ENCODE data around the gene GUF1.
A peak's percentile ranks its signal among the peaks of the same experiment; 100 is the strongest.

GUF1 gene

GRCh38 chr4:44663539-44664263 lies 14.5 kb upstream of the GUF1 start:
- TF ChIP-seq CTCF (IDR thresholded peaks at IDR 0.05; ENCODE audit: insufficient read depth, low read length, poor library complexity, severe bottlenecking) = no peak
- no peak overlapping the region for H3K4me3 ChIP-seq (replicated peaks; ENCODE audit: low read depth, low read length)

GRCh38 chr4:44668526-44668925 lies 9.7 kb upstream of the GUF1 start:
- Histone ChIP-seq H3K4me3 (replicated peaks; ENCODE audit: low read depth, low read length) (no peak overlapping the region), H3K27me3 (replicated peaks; ENCODE audit: control insufficient read depth, insufficient read depth, low read length) (no peaks in the 10 kb centered on the region; the same call in 1 of the 2 replicates), H3K36me3 (ENCODE audit: control insufficient read depth, insufficient read depth, low read length) (no peaks in the 10 kb centered on the region)
- no peak for TF ChIP-seq CTCF (IDR thresholded peaks at IDR 0.05; ENCODE audit: insufficient read depth, low read length, poor library complexity, severe bottlenecking)
- DNase-seq (ENCODE audit: extremely low read depth, insufficient read length) = no peak

More at GRCh38 chr4:44663539-44664263, 14.5 kb upstream of the GUF1 start:
- no peak for DNase-seq (ENCODE audit: extremely low read depth, insufficient read length)
- H3K36me3 ChIP-seq (ENCODE audit: control insufficient read depth, insufficient read depth, low read length) = no peaks in the 10 kb centered on the region
- no peaks in the 10 kb centered on the region for H3K27me3 ChIP-seq (replicated peaks; ENCODE audit: control insufficient read depth, insufficient read depth, low read length)

DNA sequence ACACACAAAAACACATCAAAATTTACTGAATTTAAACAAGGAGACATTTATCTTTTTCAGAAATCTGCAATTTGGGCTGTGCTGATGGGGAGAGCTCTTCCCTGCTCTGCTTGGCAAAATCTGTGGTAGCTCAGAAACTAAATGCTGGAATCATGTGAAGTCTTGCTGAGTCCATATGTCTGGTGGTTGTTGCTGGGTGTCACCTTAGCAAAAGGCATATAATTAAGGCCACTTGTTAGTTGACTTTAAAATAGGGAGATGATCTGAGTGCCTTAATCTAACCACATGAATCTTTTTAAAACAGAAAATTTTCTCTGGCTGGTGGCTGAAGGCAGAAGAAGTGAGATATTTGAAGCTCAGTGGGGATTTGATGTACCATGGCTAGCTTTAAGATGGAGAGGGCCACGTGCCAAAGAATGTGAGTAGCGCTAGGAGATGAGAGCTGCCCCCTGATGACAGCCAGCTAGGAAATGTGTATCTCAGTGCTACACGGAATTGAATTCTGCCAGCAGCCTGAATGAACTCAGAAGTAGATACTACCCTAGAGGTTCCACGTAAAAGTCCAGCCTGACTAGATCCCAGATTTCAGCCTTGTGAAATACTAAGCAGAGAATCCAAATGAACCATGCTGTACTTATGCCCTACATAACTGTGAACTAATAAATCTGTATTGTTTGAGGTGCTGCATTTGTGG lies 7.6 kb upstream of the GUF1 start:
- Histone ChIP-seq H3K4me3 (replicated peaks; ENCODE audit: low read depth, low read length) (no peak overlapping the region), H3K27me3 (replicated peaks; ENCODE audit: control insufficient read depth, insufficient read depth, low read length) (no peaks in the 10 kb centered on the region; the same call in 1 of the 2 replicates), H3K36me3 (ENCODE audit: control insufficient read depth, insufficient read depth, low read length) (no peaks in the 10 kb centered on the region)
- no peak for DNase-seq (ENCODE audit: extremely low read depth, insufficient read length)
- TF ChIP-seq CTCF (IDR thresholded peaks at IDR 0.05; ENCODE audit: insufficient read depth, low read length, poor library complexity, severe bottlenecking) = no peak

- TF ChIP-seq CTCF (IDR thresholded peaks at IDR 0.05; ENCODE audit: insufficient read depth, low read length, poor library complexity, severe bottlenecking) = no peak
These were observed 6.6 kb upstream of the GUF1 start for GRCh38 chr4:44671636-44672035.

DNA sequence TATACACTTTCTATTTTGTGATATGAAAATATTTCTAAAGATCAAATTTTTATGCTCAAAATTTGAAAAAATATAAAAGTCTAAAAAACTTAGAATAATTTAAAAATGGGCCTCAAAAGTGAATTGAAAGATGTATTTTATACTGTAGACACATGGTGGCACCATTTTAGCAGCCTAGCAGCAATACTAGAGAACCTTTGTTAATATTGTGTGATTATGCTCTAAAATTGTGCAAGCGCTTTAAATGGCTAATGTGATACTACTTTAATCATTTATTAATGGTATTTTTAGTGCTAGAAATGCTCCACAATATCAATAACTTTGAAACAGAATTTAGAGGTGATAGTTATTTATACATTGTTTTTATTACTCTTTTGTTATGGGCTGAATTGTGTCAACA lies 3.7 kb upstream of the GUF1 start:
- no peak overlapping the region for H3K4me3 ChIP-seq (replicated peaks; ENCODE audit: low read depth, low read length)
- TF ChIP-seq CTCF (IDR thresholded peaks at IDR 0.05; ENCODE audit: insufficient read depth, low read length, poor library complexity, severe bottlenecking) = peak; percentile 12
- DNase-seq (ENCODE audit: extremely low read depth, insufficient read length) = no peak
- H3K27me3 ChIP-seq (replicated peaks; ENCODE audit: control insufficient read depth, insufficient read depth, low read length) = no peaks in the 10 kb centered on the region; the same call in 1 of the 2 replicates
- H3K36me3 ChIP-seq (ENCODE audit: control insufficient read depth, insufficient read depth, low read length) = no peaks in the 10 kb centered on the region

More at GRCh38 chr4:44671636-44672035, 6.6 kb upstream of the GUF1 start:
- no peak for DNase-seq (ENCODE audit: extremely low read depth, insufficient read length)
- Histone ChIP-seq H3K36me3 (ENCODE audit: control insufficient read depth, insufficient read depth, low read length) (no peaks in the 10 kb centered on the region), H3K27me3 (replicated peaks; ENCODE audit: control insufficient read depth, insufficient read depth, low read length) (no peaks in the 10 kb centered on the region; the same call in 1 of the 2 replicates), H3K4me3 (replicated peaks; ENCODE audit: low read depth, low read length) (no peak overlapping the region)

Data from GM06990 (cell line).